ENCODE data around the gene HIRIP3. TPM values are rescaled to one million over a fixed set of nuclear protein-coding genes. Genes with fewer than 3 reads are reported as not detected.

Gene HIRIP3
- total and polyA plus RNA-seq, 2 of the 8 experiments (the other 6 are each of a cell fraction or from before 2014, with no cell fraction given) = 11.9 to 18.5 TPM

- TF ChIP-seq GTF2F1 (IDR thresholded peaks at IDR 0.05; ENCODE audit: borderline replicate concordance, low read depth, low read length) = no peak
- TF ChIP-seq SP4 (IDR thresholded peaks at IDR 0.05; ENCODE audit: low read length) = no peak
- no peak for TF ChIP-seq RXRA (IDR thresholded peaks at IDR 0.05; ENCODE audit: insufficient read depth, low read depth, low read length)
- TF ChIP-seq TBP (IDR thresholded peaks at IDR 0.05; ENCODE audit: low read depth, low read length) = no peak
Measured at GRCh38 chr16:29986231-29986630, 9.2 kb downstream of the HIRIP3 start (continued).
